Esophagus squamous epithelium (tissue), 4 donors: Measurements from ENCODE around the gene NKX2-2.

Experiments used
- CTCF ChIP-seq, 6 experiments: fragments of 450-650 bp in 4 of 6; fragments of 200-600 bp in 2 of 6; sonication (generic) in 2 of 6; IDR thresholded peaks; one replicate each; pipeline ENCODE4 v1.5.1; 2016 to 2019; ENCODE audit warnings: antibody characterized with exemption in 6 of 6, mild to moderate bottlenecking in 4 of 6, moderate library complexity in 4 of 6
- POLR2A ChIP-seq, 4 donors: fragments of 450-650 bp; IDR thresholded peaks; one replicate each; pipeline ENCODE4 v1.6.1; 2017; ENCODE audit warnings: antibody characterized with exemption in 4 of 4, mild to moderate bottlenecking in 4 of 4, moderate library complexity in 3 of 4

GRCh38 chr20:21511850-21512633 is 1.8 kb downstream of the NKX2-2 start:
- TF ChIP-seq CTCF (IDR thresholded peaks at IDR 0.05) (no peak), POLR2A (IDR thresholded peaks at IDR 0.05) (no peak)
